ENCODE data around the gene MAGI3.

DNA sequence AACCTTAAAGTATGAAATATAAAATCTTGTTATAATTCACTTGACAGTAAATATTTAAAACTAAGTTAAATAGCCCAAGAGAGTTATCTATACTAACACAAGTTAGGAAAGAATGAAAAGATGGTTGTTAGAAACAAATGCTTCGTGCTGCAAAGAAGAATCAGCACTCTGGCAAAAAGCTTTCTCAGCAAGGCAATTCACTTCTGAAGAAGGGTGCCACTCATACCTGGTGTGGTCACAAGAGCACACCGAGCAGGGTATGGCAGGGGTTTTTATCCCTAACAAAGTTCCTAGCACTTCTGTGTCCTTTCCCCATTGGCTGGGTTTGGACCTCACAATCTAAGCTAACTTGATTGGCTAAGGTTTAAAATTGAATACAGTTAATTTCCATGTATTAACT, 121.0 kb downstream of the MAGI3 start:
- TF ChIP-seq YY1 (IDR thresholded peaks at IDR 0.05; ENCODE audit: low read depth) (no peak), TEAD4 (IDR thresholded peaks at IDR 0.05) (no peak), TCF12 (IDR thresholded peaks at IDR 0.05; ENCODE audit: low read depth) (no peak), TAF1 (IDR thresholded peaks at IDR 0.05; ENCODE audit: low read depth) (no peak), CEBPB (IDR thresholded peaks at IDR 0.05) (no peak), RAD21 (IDR thresholded peaks at IDR 0.05; ENCODE audit: low read depth) (no peak), FOXM1 (IDR thresholded peaks at IDR 0.05; ENCODE audit: borderline replicate concordance, low read depth) (no peak), EP300 (IDR thresholded peaks at IDR 0.05; ENCODE audit: borderline replicate concordance) (no peak), CREB1 (IDR thresholded peaks at IDR 0.05; ENCODE audit: low read depth) (no peak)
- TF ChIP-seq, protein P1, sequence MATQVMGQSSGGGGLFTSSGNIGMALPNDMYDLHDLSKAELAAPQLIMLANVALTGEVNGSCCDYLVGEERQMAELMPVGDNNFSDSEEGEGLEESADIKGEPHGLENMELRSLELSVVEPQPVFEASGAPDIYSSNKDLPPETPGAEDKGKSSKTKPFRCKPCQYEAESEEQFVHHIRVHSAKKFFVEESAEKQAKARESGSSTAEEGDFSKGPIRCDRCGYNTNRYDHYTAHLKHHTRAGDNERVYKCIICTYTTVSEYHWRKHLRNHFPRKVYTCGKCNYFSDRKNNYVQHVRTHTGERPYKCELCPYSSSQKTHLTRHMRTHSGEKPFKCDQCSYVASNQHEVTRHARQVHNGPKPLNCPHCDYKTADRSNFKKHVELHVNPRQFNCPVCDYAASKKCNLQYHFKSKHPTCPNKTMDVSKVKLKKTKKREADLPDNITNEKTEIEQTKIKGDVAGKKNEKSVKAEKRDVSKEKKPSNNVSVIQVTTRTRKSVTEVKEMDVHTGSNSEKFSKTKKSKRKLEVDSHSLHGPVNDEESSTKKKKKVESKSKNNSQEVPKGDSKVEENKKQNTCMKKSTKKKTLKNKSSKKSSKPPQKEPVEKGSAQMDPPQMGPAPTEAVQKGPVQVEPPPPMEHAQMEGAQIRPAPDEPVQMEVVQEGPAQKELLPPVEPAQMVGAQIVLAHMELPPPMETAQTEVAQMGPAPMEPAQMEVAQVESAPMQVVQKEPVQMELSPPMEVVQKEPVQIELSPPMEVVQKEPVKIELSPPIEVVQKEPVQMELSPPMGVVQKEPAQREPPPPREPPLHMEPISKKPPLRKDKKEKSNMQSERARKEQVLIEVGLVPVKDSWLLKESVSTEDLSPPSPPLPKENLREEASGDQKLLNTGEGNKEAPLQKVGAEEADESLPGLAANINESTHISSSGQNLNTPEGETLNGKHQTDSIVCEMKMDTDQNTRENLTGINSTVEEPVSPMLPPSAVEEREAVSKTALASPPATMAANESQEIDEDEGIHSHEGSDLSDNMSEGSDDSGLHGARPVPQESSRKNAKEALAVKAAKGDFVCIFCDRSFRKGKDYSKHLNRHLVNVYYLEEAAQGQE (IDR thresholded peaks at IDR 0.05; ENCODE audit: low read depth), result no peak
- TF ChIP-seq, protein P2, sequence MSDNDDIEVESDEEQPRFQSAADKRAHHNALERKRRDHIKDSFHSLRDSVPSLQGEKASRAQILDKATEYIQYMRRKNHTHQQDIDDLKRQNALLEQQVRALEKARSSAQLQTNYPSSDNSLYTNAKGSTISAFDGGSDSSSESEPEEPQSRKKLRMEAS (IDR thresholded peaks at IDR 0.05), result no peak
- TF ChIP-seq, protein P3, sequence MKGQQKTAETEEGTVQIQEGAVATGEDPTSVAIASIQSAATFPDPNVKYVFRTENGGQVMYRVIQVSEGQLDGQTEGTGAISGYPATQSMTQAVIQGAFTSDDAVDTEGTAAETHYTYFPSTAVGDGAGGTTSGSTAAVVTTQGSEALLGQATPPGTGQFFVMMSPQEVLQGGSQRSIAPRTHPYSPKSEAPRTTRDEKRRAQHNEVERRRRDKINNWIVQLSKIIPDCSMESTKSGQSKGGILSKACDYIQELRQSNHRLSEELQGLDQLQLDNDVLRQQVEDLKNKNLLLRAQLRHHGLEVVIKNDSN (IDR thresholded peaks at IDR 0.05), result 0 out of 2 replicates have a peak, but pooled peaks have one; percentile 8

Data from Ishikawa (cell line).